ELF-1 (cell line): ENCODE measurements around the gene TWSG1.
"Not testable (repeated sequence)": the region's sequence is repeated elsewhere in the genome, so short reads cannot be mapped to it uniquely, and the experiment has no call there.

ENCODE experiments used
- DNase-seq: peaks from one replicate; pipeline ENCODE4 v3.0.0-alpha.2; 2016; ENCODE audit warnings: low read depth, low spot score

The TWSG1 gene

GRCh38 chr18:9334973-9335696, 562 bp downstream of the TWSG1 start:
- DNase-seq: no peak

DNA sequence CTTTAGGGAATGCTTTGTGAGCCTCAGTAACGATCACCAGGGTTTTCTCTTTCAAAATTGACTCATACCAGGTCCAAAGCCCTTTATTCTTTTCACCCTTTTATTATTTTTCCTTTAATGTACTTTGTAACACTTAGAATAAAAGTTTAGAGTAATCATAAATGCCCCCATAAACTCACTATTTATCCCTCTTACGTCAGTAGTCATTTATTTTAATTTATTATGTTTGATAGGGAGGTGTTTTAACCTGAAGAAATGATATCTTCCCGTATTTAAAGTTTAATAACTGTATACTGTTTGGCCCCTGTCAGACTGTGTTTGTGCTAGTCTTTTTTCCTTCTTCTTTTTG, 1.1 kb downstream of the TWSG1 start:
- DNase-seq: no peak

DNA sequence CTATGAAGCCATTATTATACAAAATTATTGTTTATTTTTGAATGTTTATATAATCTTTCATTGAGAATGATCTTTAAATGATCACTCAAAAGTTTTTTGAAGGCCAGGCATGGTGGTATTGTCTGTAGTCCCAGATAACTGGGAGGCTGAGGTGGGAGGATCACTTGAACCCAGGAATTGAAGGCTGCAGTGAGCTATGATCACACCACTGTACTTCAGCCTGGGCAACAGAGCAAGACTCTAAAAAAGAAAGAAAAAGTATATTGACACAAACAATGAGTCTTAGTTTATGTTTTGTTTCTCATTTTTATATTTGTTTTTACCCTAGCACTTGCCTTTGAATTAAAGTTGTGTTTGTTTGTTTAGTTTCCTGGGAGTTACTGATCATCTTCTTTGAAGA, 2.3 kb downstream of the TWSG1 start:
- no peak for DNase-seq

- no peak for DNase-seq
Observed at GRCh38 chr18:9337873-9338272, 3.3 kb downstream of the TWSG1 start.

GRCh38 chr18:9340472-9340871, 5.9 kb downstream of the TWSG1 start:
- DNase-seq: no peak

GRCh38 chr18:9343577-9343976, 9.0 kb downstream of the TWSG1 start:
- no peak for DNase-seq

DNA sequence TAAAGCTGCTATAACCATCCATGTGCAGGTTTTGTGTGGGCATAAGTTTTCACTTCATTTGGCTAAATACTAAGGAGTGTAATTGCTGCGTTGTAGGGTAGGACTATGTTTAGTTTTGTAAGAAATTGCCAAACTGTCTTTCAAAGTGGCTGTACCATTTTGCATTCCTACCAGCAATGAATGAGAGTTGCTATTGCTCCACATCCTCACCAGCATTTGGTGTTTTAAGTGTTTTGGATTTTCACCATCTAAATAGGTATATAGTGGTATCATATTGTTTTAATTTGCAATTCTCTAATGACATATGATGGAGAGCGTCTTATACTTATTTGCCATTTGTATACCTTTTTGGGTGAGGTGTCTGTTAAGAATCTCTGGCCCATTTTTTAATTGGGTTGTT, 12.2 kb downstream of the TWSG1 start:
- no peak for DNase-seq

- DNase-seq: no peak
Observed at GRCh38 chr18:9348079-9348671, 13.6 kb downstream of the TWSG1 start.

DNA sequence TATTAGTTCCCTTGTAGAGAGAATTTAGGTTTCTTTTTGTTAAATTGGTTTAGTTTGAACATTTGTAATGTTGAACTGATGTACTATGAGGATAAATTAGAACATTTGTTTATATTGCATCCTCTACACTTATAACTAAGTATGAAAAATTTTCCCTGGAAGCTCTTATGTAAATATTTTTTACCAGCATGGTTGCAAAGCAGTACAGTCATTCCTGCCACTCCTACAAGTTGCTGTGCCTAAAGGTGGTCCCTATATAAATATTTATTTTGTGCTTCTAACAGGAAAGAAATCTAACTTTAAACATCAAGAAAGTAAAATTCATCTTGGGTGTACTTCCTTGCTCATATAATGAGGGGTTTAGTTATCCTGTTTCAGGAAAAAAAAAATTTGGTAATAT, 14.2 kb downstream of the TWSG1 start:
- no peak for DNase-seq

- DNase-seq: no peak
Observed at GRCh38 chr18:9353596-9353995, 19.0 kb downstream of the TWSG1 start.

GRCh38 chr18:9354256-9354655, 19.7 kb downstream of the TWSG1 start:
- no peak for DNase-seq

DNA sequence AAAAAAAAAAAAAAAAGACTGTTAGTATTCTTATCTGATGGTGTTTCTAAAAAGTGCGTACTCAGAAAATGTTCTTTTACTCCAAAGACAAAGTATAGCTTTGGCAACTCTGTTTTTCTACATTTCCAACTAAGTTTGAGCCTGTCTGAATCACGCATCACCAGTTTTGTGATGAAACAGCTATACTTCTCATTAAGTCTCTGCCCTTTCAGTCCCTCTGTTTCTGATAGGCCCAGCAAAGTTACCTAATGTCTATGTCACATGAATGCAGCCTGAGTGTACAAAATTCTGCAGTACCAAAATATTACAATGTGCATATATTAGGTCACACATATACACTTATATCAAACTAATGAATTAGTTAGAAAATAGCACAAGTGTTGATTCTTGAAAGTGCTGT, 22.4 kb downstream of the TWSG1 start:
- DNase-seq: no peak

- DNase-seq: no peak
Observed at GRCh38 chr18:9359796-9360195, 25.2 kb downstream of the TWSG1 start.

DNA sequence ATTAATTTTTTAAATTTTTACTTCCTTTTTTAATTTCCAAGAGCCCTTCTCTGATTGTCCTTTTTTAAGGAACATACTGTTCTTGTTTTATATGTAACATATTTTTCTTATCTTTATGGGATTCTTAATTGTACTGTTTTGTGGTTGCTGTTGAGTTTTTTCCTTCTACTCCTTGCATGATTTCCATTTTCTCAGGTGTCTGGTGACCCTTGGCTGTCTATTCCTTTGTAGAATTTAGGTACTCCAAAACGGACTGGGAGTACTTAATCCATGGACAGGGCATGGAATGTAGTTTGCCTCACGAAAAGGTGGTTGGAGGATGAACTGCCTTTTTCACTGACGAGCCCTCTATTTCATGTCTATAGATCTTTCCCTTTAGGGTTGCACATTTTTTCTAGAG, 26.6 kb downstream of the TWSG1 start:
- no peak for DNase-seq

- peak; percentile 10 for DNase-seq
Observed at GRCh38 chr18:9362869-9363268, 28.3 kb downstream of the TWSG1 start.

- no peak for DNase-seq
Observed at GRCh38 chr18:9364242-9364641, 29.7 kb downstream of the TWSG1 start.

DNA sequence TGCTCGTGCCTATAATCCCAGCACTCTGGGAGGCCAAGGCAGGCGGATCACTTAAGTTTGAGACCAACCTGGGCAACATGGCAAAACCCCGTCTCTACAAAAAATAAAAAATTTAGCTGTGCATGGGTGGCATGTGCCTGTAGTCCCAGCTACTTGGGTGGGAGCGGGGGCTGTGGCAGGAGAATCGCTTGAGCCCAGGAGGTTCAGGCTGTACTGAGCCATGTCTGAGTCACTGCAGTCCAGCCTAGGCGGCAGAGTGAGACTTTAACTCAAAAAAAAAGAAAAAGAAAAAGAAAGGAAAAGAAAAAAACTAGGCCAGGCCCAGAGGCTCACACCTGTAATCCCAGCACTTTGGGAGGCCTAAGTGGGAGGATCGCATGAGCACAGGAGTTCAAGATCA, 30.8 kb downstream of the TWSG1 start:
- no peak for DNase-seq

GRCh38 chr18:9366126-9366714, 31.6 kb downstream of the TWSG1 start:
- peak; percentile 92 for DNase-seq

DNA sequence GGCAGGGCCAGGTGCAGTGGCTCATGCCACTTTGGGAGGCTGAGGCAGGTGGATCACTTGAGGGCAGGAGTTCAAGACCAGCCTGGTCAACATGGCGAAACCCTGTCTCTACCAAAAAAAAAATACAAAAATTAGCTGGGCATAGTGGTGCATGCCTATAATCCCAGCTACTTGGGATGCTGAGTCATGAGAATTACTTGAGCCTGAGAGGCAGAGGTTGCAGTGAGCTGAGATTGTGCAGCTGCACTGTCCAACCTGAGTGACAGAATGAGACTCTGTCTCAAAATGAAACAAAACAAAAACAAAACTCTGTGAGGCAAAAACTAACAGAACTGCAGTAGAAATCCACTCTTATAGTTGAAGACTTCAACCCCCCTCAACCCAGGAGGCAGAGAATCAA, 38.7 kb downstream of the TWSG1 start:
- DNase-seq: not testable (repeated sequence)

DNA sequence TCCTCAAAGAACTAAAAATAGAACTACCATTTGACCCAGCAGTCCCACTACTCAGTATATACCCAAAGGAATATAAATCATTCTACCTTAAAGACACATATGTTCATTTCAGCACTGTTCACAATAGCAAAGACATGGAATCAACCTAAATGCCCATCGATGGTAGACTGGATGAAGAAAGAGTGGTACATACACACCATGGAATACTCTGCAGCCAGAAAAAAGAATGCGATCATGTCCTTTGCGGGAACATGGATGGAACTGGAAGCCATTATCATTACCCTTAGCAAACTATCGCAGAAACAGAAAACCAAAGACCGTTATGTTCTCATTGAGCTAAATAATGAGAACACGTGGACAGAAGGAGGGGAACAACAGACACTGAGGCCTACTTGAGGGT, 44.5 kb downstream of the TWSG1 start:
- DNase-seq: no peak

DNA sequence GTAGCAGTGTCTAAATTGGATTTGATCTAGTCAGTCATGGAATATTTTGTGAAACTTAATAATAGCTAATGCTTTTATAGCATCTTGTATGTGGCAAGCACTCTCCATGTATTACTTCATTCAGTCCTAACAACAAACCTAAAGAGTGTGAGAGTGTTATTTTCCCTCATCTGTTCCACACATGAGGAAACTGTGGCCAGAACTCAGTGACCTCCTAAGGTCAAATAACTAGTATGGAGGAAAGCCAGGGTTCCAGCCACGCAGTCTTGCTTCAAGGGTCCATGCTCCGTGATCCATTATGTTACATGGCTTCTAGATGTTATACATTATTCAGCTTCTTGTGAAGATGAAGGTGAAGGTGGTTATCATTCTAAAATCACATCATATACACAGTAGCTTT, 45.5 kb downstream of the TWSG1 start:
- no peak for DNase-seq

DNA sequence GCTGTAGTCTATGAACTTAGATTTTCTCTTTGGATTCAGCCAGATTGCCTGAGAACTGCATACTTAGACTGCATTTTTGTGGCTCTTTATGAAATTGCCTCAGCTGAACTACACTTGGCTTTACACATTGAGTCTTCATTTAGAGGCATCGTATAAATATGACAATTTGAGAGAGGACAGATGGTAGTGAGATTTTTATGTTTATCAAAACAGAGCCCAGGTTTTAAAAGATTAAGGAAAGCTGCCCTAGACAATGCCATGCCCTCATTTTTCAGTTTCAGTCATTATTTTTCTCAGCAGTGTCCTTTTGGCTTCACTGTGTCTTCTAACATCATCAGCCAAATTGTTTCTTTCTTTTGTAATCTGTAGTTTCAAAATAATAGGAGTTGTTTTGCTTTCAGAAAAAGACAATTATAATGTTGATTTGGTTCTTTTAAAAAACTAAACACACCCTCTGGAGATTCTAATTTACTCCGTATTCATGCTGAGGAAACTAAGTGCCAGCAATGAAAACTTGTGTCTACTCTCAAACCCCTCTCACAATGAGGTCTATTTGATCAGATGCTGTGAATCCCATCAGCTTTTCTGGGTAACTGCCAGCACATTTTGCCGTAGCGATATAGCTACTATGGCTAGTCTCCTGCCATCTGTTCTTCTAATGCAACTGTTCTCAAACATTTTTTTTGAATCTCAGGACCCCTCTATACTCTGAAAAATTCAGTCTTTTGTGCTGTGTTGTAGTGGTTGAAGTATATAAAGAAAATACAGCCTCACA, 46.2 kb downstream of the TWSG1 start:
- no peak for DNase-seq

DNA sequence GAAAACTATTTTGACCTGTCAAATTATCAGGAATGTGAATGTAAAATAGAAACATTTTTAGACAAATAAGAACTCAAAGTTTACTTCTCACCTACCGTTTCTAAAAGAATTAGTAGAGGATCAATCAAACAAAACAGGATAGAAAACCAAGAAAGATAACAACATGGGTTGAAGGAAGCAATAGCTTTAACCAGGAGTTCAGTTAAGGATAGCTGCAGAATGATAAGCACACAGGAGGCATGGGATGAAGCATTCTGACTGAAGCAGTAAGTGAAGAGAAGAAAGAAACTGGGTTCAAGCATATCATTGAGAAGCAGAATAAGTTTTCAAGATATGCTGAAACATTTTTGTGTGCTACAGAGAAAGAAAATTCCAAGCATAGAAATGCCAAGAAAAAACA, 52.3 kb downstream of the TWSG1 start:
- DNase-seq: no peak
